SK-N-SH treated with all-trans-retinoic acid at 6 μM for 48 hours (cell line): ENCODE results near the gene TRAF6.

Experiments
- ATAC-seq: fragments of 200-7000 bp; cut with Tn5 transposase; 3 replicates; pipeline ENCODE4 v1.9.1; 2020; ENCODE audit warnings: mild to moderate bottlenecking, moderate library complexity
- ARNTL ChIP-seq: fragments of 450-650 bp; formaldehyde crosslinking; IDR thresholded peaks from 2 replicates; pipeline ENCODE4 v1.5.0; 2020; ENCODE audit warnings: low read depth, mild to moderate bottlenecking, moderate library complexity, borderline replicate concordance
- BACH2 ChIP-seq: fragments of 250-450 bp; sonication (Bioruptor Pico); IDR thresholded peaks from 2 replicates; pipeline ENCODE4 v1.9.0; 2021; ENCODE audit warnings: mild to moderate bottlenecking, borderline replicate concordance
- CREB5 ChIP-seq: fragments of 250-450 bp; sonication (Bioruptor Pico); IDR thresholded peaks from 2 replicates; pipeline ENCODE4 v1.5.1; 2020; ENCODE audit warnings: low read depth, mild to moderate bottlenecking, moderate library complexity
- CSDC2 ChIP-seq: fragments of 250-450 bp; sonication (Bioruptor Pico); IDR thresholded peaks from 2 replicates; pipeline ENCODE4 v1.5.0; 2020; ENCODE audit warnings: mild to moderate bottlenecking, moderate library complexity
- CSRNP3 ChIP-seq: fragments of 250-450 bp; sonication (Bioruptor Pico); IDR thresholded peaks from 2 replicates; pipeline ENCODE4 v1.5.1; 2021; ENCODE audit warnings: mild to moderate bottlenecking, moderate library complexity
- ESRRG ChIP-seq: fragments of 250-450 bp; sonication (Bioruptor Pico); IDR thresholded peaks from 2 replicates; pipeline ENCODE4 v1.6.1; 2021; ENCODE audit warnings: mild to moderate bottlenecking
- GLIS3 ChIP-seq: fragments of 250-450 bp; sonication (Bioruptor Pico); IDR thresholded peaks from 2 replicates; pipeline ENCODE4 v1.5.0; 2020; ENCODE audit warnings: mild to moderate bottlenecking, moderate library complexity
- ISL1 ChIP-seq: fragments of 250-450 bp; sonication (Bioruptor Pico); IDR thresholded peaks from 2 replicates; pipeline ENCODE4 v2.1.2; 2022; ENCODE audit warnings: mild to moderate bottlenecking, moderate library complexity
- OSR1 ChIP-seq: fragments of 250-450 bp; sonication (Bioruptor Pico); IDR thresholded peaks from 2 replicates; pipeline ENCODE4 v1.8.0; 2022; ENCODE audit warnings: moderate library complexity, mild to moderate bottlenecking, inconsistent platforms
- PATZ1 ChIP-seq: fragments of 250-450 bp; sonication (Bioruptor Pico); IDR thresholded peaks from 2 replicates; pipeline ENCODE4 v1.8.0; 2020; ENCODE audit warnings: mild to moderate bottlenecking, moderate library complexity, borderline replicate concordance
- POU6F1 ChIP-seq: fragments of 250-450 bp; sonication (Bioruptor Pico); IDR thresholded peaks from 2 replicates; pipeline ENCODE4 v1.8.0; 2021; ENCODE audit warnings: low read depth, mild to moderate bottlenecking, moderate library complexity, borderline replicate concordance
- PPARA ChIP-seq: fragments of 250-450 bp; sonication (Bioruptor Pico); IDR thresholded peaks from 2 replicates; pipeline ENCODE4 v1.5.0; 2020; ENCODE audit warnings: mild to moderate bottlenecking, borderline replicate concordance
- RARB ChIP-seq: fragments of 250-450 bp; sonication (Bioruptor Pico); IDR thresholded peaks from 2 replicates; pipeline ENCODE4 v1.8.0; 2021; ENCODE audit warnings: mild to moderate bottlenecking, moderate library complexity
- SNAI2 ChIP-seq: fragments of 250-450 bp; sonication (Bioruptor Pico); IDR thresholded peaks from 2 replicates; pipeline ENCODE4 v1.5.0; 2020; ENCODE audit warnings: mild to moderate bottlenecking, moderate library complexity
- TCF4 ChIP-seq: fragments of 250-450 bp; sonication (Bioruptor Pico); IDR thresholded peaks from 2 replicates; pipeline ENCODE4 v1.8.0; 2021; ENCODE audit warnings: mild to moderate bottlenecking, moderate library complexity, borderline replicate concordance
- TOX ChIP-seq: fragments of 250-450 bp; sonication (Bioruptor Pico); IDR thresholded peaks from 2 replicates; pipeline ENCODE4 v1.8.0; 2021; ENCODE audit warnings: mild to moderate bottlenecking, moderate library complexity, borderline replicate concordance
- TSHZ2 ChIP-seq: fragments of 250-450 bp; sonication (Bioruptor Pico); IDR thresholded peaks from 2 replicates; pipeline ENCODE4 v1.5.0; 2020; ENCODE audit warnings: mild to moderate bottlenecking, moderate library complexity
- ZC3H10 ChIP-seq: fragments of 250-450 bp; sonication (Bioruptor Pico); IDR thresholded peaks from 2 replicates; pipeline ENCODE4 v1.5.1; 2021; ENCODE audit warnings: mild to moderate bottlenecking, moderate library complexity
- ZFP3 ChIP-seq: fragments of 250-450 bp; sonication (Bioruptor Pico); IDR thresholded peaks from 2 replicates; pipeline ENCODE4 v1.5.0; 2020; ENCODE audit warnings: mild to moderate bottlenecking, moderate library complexity
- ZNF565 ChIP-seq: fragments of 450-650 bp; formaldehyde crosslinking; conservative IDR thresholded peaks from 2 replicates; pipeline ENCODE4 v1.5.0; 2020; ENCODE audit warnings: low read depth, mild to moderate bottlenecking, moderate library complexity
- ZNF70 ChIP-seq: fragments of 450-650 bp; formaldehyde crosslinking; IDR thresholded peaks from 2 replicates; pipeline ENCODE4 v1.5.0; 2020; ENCODE audit warnings: mild to moderate bottlenecking, moderate library complexity
- ZNF8 ChIP-seq: fragments of 450-650 bp; formaldehyde crosslinking; IDR thresholded peaks from 2 replicates; pipeline ENCODE4 v1.5.0; 2020; ENCODE audit warnings: mild to moderate bottlenecking, moderate library complexity

TRAF6 gene

GRCh38 chr11:36453678-36454077 lies 56.4 kb downstream of the TRAF6 start:
- no peak for ATAC-seq
- no peak for TF ChIP-seq ISL1
- no peak for TF ChIP-seq GLIS3
- no peak for TF ChIP-seq PATZ1 (CRISPR knock-in tag)
- no peak for TF ChIP-seq BACH2 (CRISPR knock-in tag)
- TF ChIP-seq ZC3H10: no peak
- TF ChIP-seq TSHZ2 (CRISPR knock-in tag): no peak
- no peak for TF ChIP-seq TOX (CRISPR knock-in tag)
- no peak for TF ChIP-seq ZNF70 (CRISPR knock-in tag)
- no peak for TF ChIP-seq CSRNP3 (CRISPR knock-in tag)
- TF ChIP-seq CSDC2 (CRISPR knock-in tag): no peak
- no peak for TF ChIP-seq ZNF565
- no peak for TF ChIP-seq ZFP3 (CRISPR knock-in tag)
- no peak for TF ChIP-seq ESRRG

- TF ChIP-seq BACH2 (CRISPR knock-in tag): no peak
- no peak for TF ChIP-seq ISL1
- no peak for ATAC-seq
Measured at GRCh38 chr11:36452961-36453360, 57.1 kb downstream of the TRAF6 start.

GRCh38 chr11:36452236-36452940 lies 57.7 kb downstream of the TRAF6 start:
- TF ChIP-seq SNAI2: no peak
- TF ChIP-seq OSR1: no peak
- no peak for TF ChIP-seq PPARA (CRISPR knock-in tag)
- TF ChIP-seq CSRNP3 (CRISPR knock-in tag): no peak
- TF ChIP-seq CSDC2 (CRISPR knock-in tag): no peak
- TF ChIP-seq ARNTL: no peak
- TF ChIP-seq TOX (CRISPR knock-in tag): no peak
- no peak for TF ChIP-seq TCF4
- no peak for TF ChIP-seq ZNF8 (CRISPR knock-in tag)
- no peak for TF ChIP-seq TSHZ2 (CRISPR knock-in tag)
- TF ChIP-seq POU6F1 (CRISPR knock-in tag): no peak
- no peak for TF ChIP-seq ZNF565
- no peak for TF ChIP-seq ESRRG
- TF ChIP-seq ISL1: no peak
- TF ChIP-seq CREB5 (CRISPR knock-in tag): no peak
- TF ChIP-seq RARB (CRISPR knock-in tag): no peak
- no peak for TF ChIP-seq PATZ1 (CRISPR knock-in tag)
- no peak for ATAC-seq
